ENCODE data around the gene RAB27A.

- TF ChIP-seq CTCF (IDR thresholded peaks at IDR 0.05) (no peak), EP300 (IDR thresholded peaks at IDR 0.05) (no peak)
These were observed 40.7 kb downstream of the RAB27A start for GRCh38 chr15:55248895-55249294.

All from esophagus muscularis mucosa (tissue), 3 donors.